NB4 (cell line): ENCODE results near the gene GPC4.

Experiments
- DNase-seq: peaks from one replicate; pipeline ENCODE4 v3.0.0; 2010; ENCODE audit warnings: low read depth
- H3K4me3 ChIP-seq: one replicate; pipeline ENCODE4 v1.5.1; 2011; ENCODE audit warnings: mild to moderate bottlenecking, low read depth, low read length, moderate library complexity
- MAX ChIP-seq: IDR thresholded peaks from 2 replicates; pipeline ENCODE4 v1.6.1; 2011; ENCODE audit warnings: low read depth, low read length
- MYC ChIP-seq: IDR thresholded peaks from 2 replicates; pipeline ENCODE4 v1.6.1; 2011; ENCODE audit warnings: low read depth, low read length
- POLR2A ChIP-seq: IDR thresholded peaks from 2 replicates; pipeline ENCODE4 v1.6.1; 2011; ENCODE audit warnings: mild to moderate bottlenecking; ENCODE audit not compliant: insufficient read length; ENCODE audit errors: extremely low read depth
- TF ChIP-seq, protein P1 (sequence below): IDR thresholded peaks from one replicate; pipeline ENCODE4 v1.5.1; 2012; ENCODE audit warnings: low read depth, low read length

Gene GPC4

GRCh38 chrX:133308499-133308897 lies 106.8 kb downstream of the GPC4 start:
- TF ChIP-seq MYC (no peak), MAX (no peak), POLR2A (no peak)
- TF ChIP-seq, protein P1, sequence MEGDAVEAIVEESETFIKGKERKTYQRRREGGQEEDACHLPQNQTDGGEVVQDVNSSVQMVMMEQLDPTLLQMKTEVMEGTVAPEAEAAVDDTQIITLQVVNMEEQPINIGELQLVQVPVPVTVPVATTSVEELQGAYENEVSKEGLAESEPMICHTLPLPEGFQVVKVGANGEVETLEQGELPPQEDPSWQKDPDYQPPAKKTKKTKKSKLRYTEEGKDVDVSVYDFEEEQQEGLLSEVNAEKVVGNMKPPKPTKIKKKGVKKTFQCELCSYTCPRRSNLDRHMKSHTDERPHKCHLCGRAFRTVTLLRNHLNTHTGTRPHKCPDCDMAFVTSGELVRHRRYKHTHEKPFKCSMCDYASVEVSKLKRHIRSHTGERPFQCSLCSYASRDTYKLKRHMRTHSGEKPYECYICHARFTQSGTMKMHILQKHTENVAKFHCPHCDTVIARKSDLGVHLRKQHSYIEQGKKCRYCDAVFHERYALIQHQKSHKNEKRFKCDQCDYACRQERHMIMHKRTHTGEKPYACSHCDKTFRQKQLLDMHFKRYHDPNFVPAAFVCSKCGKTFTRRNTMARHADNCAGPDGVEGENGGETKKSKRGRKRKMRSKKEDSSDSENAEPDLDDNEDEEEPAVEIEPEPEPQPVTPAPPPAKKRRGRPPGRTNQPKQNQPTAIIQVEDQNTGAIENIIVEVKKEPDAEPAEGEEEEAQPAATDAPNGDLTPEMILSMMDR = no peak
- no peak overlapping the region for H3K4me3 ChIP-seq
- DNase-seq = no peak

DNA sequence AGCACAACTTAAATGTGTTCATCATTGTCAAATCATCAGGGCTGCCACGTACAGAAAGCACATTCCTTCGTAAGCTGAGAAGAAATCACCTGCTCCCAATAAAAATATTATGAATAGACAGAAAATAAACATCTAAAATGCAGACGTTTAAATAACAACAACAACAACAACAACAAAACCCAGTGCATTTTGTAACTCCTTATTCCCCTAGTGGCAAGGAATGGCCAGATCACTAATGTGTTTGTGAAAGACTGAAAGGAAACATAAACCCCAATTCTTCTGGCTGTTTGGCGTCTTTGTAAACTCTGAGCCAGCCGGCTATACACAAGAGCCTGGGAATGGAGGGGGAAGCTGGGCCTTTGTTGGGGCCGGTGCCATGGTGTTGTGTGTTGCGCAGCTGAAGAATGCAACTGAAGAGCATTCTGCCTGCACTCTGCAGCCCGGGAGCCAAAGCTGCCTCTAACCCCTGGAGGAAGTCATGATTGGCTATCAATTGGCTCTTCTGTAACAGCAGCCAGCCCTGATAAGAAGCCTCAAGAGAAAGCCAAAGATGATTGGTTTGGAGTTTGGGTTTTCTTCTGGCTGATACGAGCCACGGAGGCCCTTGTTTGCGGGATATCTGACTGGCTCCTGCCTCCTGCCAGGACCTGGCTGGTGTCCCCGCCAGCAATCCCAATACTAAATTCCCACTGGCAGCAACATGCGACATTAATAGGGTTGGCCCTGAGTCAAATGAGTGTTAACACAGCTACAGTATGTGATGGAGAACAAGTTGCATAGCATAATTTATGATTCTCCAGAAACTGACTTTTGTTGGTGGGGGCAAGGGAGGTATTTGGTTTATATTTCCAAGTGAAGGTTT lies 107.4 kb downstream of the GPC4 start:
- TF ChIP-seq, protein P1 = no peak
- no peak for TF ChIP-seq MAX
- no peak for TF ChIP-seq POLR2A
- TF ChIP-seq MYC = no peak
- H3K4me3 ChIP-seq = no peak overlapping the region
- DNase-seq = no peak

DNA sequence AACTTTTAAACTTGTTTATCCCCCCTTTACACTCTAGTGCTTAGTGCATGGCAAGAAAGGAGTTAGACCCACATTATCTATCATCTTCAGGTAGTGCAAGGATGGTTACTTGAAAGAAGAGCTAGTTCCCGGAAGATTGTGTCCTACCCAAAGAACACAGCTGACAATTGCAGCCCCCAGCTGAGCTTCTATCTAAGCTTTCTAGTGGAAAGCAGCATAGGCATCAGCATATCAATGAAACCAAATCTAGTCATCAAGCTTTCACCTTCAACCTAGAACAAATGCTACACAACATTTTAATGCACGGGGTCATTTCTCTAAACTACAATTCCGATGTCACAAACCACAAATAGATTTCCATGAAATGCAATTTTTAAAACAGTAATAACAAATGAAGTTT lies 108.2 kb downstream of the GPC4 start:
- TF ChIP-seq MYC (no peak), POLR2A (no peak), MAX (no peak)
- TF ChIP-seq, protein P1 = no peak
- no peak for DNase-seq
- no peak overlapping the region for H3K4me3 ChIP-seq

- TF ChIP-seq MYC (no peak), POLR2A (no peak)
- H3K4me3 ChIP-seq = no peak overlapping the region
- DNase-seq = no peak
Measured at GRCh38 chrX:133306316-133306715, 109.0 kb downstream of the GPC4 start.

GRCh38 chrX:133305348-133305747 lies 109.9 kb downstream of the GPC4 start:
- no peak for DNase-seq
- TF ChIP-seq MAX = no peak
- no peak for TF ChIP-seq MYC
- H3K4me3 ChIP-seq = no peak overlapping the region

DNA sequence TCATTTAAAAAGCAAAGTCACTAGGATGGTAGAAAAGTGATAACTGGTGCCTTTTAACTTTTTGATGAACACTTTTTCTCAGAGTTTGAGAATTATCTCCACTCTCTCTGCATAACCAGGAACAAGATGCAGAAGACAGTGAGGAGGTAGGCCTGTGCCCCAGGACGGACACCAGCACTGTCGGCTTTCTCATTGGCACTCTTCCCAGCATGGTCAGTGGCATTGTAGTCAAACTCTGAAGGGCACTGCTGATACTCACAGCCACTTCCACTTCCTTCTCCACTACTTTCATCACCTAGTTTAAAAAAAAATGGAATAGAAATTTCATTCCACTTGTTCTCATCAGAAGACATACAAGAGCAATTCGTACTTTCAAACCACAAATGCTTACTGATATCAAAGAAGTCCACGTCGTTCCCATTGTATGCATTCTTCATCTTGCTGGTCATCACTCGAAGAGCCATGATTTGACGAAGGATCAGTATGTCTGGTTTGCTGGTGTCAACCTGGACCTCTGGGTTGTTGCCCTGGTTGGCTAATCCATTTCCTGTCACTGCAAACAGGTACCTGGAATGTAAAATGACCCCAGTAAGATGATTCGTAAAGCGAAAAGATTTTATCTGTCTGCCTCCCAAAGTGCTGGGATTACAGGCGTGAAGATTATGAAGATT lies 112.4 kb downstream of the GPC4 start:
- TF ChIP-seq, protein P1 = no peak
- TF ChIP-seq MYC = no peak
- TF ChIP-seq MAX = no peak
- no peak for TF ChIP-seq POLR2A
- H3K4me3 ChIP-seq = no peak overlapping the region
- DNase-seq = no peak
